GM12872 (cell line): Measurements from ENCODE around the gene DCAF8L2.
A peak's percentile ranks its signal among the peaks of the same experiment; 100 is the strongest.

Source experiments
- TF ChIP-seq, protein P1 (sequence below): IDR thresholded peaks from 3 replicates; pipeline ENCODE4 v1.5.1; 2011; ENCODE audit warnings: low read depth, mild to moderate bottlenecking, low read length, moderate library complexity; ENCODE audit not compliant: insufficient read depth

The DCAF8L2 gene

DNA sequence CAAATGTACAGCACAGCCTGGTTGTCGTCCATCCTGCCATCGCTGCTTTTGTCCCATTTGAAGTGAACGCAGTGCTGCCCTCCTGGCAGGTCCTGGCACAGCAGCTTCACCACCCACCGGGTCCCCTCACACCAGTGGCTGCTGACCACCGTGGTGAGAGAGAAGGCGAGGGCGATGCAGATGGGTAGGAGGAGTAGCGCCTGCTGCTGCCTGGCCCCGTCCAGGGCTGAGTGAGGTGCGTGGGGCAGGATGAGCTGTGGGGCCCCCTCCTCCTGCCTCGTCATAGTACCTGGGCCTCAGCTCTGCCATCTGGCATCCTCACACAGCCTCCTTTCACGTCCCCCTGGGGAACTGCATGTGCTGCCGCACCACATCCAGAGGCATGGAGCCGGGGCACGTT lies 1.8 kb downstream of the DCAF8L2 start:
- TF ChIP-seq, protein P1, sequence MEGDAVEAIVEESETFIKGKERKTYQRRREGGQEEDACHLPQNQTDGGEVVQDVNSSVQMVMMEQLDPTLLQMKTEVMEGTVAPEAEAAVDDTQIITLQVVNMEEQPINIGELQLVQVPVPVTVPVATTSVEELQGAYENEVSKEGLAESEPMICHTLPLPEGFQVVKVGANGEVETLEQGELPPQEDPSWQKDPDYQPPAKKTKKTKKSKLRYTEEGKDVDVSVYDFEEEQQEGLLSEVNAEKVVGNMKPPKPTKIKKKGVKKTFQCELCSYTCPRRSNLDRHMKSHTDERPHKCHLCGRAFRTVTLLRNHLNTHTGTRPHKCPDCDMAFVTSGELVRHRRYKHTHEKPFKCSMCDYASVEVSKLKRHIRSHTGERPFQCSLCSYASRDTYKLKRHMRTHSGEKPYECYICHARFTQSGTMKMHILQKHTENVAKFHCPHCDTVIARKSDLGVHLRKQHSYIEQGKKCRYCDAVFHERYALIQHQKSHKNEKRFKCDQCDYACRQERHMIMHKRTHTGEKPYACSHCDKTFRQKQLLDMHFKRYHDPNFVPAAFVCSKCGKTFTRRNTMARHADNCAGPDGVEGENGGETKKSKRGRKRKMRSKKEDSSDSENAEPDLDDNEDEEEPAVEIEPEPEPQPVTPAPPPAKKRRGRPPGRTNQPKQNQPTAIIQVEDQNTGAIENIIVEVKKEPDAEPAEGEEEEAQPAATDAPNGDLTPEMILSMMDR, result no peak

GRCh38 chrX:27597508-27597907 lies 7.4 kb downstream of the DCAF8L2 start:
- TF ChIP-seq, protein P1, result no peak

DNA sequence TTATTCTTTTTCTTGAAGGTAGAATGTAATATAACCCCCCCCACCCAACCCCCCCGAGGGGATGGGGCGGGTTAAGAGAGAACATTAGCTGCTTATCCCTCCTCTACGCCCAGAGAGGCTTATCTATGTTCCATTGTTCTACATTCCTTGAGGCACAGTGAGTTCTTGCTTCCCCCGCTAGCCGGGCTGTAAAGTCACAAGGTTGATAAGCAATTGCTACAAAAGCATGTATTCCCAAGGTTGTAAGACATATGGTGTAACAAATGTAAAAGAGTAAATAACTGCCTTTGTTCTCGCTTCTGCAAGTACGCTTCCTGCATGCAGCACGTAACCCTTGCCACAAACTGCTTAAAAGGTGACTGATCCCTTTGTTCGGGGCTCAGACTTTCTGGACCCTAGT lies 8.2 kb downstream of the DCAF8L2 start:
- TF ChIP-seq, protein P1, result no peak

DNA sequence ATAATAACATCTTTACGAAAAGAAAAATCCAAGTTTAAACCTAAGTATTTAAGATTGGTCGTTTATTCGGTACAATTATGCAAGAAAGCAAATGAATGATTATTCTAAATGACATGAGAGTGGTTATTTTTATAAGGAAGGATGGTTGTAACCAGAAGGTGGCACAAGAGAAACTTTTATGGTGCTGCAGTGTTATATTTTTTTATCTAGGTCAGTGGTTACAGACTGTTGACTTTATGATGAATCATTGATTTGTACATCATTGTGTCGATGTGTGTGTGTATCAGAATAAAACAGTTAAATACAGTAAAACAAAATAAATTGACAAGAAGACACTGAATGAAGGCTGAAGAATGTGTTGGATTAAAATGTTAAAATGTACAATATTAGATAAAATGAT lies 9.8 kb downstream of the DCAF8L2 start:
- TF ChIP-seq, protein P1, result no peak

- TF ChIP-seq, protein P1, result no peak
These were observed 10.5 kb downstream of the DCAF8L2 start for GRCh38 chrX:27600686-27601085.

DNA sequence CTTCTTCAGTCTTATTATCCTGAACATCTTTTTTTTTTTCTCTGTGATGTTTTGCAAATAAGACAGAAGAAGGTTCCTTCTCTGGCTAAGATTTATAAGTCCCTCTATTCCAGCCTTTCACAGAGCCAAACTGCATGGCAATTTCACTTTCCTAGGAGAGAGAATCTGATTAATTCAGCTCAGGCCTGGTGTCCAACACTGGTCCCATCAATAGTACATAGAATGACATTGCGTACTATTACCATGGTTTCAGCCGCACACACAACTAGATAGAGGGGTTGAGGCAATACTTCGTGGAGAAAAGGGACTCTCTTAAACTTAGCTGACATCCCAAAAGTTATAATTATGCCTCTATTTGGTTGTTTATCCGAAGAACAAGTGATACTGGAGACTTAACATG lies 18.5 kb downstream of the DCAF8L2 start:
- TF ChIP-seq, protein P1, result no peak

- TF ChIP-seq, protein P1, result no peak
These were observed 29.3 kb downstream of the DCAF8L2 start for GRCh38 chrX:27619459-27619858.

- TF ChIP-seq, protein P1, result 0 out of 3 replicates have a peak, but pooled peaks have one; percentile 6
These were observed 29.8 kb downstream of the DCAF8L2 start for GRCh38 chrX:27619975-27620374.
